GM18873 (cell line): ENCODE results near the gene THUMPD2.
"Not testable (repeated sequence)": the region's sequence is repeated elsewhere in the genome, so short reads cannot be mapped to it uniquely, and the experiment has no call there.

Source experiments
- ATAC-seq: cut with Tn5 transposase; IDR thresholded peaks from one replicate; pipeline ENCODE4 v1.9.1; 2021; ENCODE audit warnings: mild to moderate bottlenecking, moderate library complexity, moderate number of reproducible peaks; ENCODE audit not compliant: unreplicated experiment, low FRiP score

The THUMPD2 gene

DNA sequence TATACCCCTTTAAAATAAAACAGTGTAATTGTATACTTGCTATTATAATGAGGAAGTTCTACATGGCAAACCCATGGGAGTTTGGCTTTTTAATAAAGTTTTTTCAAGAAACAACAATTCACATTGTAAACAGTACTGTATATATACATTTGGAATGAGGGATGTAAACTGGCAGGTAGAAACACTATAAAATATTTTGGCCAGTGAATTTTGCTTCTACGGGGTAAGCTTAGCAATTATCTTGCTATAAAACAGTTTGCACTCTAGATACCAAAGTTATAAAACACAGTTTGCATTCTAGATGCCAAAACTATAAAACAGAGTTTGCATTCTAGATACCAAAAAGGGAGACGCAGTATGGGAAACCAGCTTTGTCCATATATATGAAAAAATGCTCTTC is 16.6 kb downstream of the THUMPD2 start:
- no peak for ATAC-seq

DNA sequence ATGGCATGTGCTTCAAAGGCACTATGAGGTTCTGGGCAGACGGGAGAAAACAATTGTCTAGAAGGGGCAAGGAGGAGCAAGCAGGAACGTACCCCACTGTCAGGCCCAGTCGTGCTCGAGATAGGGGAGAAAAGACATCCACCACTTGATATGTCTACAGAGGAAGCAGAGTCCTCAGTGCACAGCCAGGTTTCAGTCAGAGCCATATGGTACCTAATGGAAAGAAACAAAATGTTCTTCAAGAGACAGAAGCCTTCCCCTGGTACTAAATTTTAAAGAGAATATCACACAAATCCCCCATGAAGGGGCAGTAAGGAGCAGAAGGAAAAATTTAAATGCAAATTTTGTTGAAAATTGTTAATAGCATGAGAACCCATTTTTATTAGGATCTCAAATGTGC is 21.9 kb downstream of the THUMPD2 start:
- no peak for ATAC-seq

DNA sequence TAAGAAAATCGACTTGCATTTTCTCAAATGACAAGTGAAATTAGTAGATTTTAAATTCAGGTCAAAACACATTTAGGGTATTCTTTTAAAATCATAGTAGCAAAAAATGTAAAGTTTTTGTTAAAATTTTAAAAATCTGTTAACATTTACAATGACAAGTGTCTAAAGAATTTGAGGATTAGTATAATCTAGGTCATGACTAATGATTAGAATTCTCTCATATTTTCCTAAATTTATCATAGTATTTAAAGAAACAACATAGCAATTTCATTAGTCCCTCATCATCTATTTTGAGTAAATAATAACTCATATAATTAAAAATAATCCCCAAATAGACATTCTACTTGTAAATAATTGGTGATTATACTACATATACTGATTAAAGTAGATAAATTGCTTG is 23.6 kb downstream of the THUMPD2 start:
- no peak for ATAC-seq

DNA sequence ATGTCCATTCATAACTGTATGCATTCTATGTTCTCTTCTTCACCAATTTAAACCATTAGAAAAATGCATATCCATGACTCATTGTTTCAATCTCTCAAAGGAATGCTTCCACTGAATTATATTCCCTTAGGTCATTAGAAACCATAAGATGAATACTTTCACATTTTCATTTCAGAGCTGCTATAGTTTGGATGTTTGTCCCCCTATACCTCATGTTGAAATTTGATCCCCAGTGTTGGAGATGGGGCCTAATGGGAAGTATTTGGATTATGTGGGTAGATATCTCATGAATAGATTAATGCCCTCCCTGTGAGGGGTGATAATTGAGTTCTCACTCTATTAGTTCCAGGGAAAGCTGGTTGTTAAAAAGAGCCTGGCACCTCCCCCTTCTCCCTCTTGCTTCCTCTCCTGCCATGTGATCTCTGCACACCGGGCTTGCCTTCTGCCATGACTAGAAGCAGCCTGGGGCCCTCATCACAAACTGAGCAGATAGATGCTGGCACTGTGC is 35.7 kb downstream of the THUMPD2 start:
- ATAC-seq, result no peak

DNA sequence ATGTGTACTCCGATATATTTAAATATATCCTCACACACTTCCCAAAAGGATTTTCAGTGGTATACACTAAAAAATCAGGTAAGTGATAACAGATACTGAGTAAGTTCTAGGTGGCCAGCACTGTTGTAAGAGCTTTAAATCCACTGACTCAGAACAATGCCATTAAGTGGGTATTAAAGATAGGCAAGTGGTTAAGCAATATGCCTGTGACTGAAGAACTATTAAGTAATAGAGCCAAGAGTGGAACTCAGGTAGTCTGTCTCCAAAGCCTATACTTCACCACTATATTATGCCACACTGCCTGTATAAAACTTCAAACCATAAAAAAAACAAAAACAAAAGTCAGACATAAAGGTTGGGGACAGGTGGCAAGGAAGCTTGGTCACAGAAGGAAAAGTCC is 37.2 kb downstream of the THUMPD2 start:
- ATAC-seq, result no peak

DNA sequence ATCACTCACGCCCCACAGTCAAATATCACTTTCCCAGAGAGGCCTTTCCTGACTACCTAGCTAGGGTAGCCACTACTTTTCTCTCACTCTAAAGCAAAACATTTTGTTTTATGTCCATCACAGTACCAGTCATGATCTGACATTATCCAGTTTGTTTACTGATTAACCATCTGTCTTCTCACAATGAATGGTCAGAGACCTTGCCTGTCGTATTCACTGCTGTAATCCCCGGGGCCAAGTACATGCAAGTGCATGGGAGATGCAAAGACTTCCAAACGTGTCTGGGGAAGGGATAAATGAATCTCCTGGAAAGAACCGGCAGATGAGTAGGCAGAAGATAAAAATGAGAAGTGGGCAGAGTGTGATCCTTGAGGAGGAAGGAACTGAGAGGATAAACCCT is 39.7 kb downstream of the THUMPD2 start:
- no peak for ATAC-seq

DNA sequence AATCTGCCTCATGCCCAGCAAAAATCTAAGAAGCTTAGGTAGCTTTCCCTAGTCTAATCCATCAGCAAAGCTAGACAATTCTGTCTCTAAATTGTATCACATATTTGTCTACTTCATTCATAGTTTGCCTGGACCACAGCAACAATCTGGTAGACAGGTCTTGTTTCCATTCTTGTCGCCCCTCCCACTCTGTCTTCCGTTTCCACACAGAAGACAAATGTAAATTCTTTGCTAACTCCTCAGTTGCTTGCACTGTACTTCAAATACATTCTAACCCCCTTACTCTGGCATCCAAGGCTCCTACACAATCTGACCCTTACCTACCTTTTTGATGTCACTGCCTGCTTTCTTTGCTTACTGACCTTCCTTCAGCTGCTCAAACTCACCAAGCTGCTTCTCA is 40.1 kb downstream of the THUMPD2 start:
- no peak for ATAC-seq

DNA sequence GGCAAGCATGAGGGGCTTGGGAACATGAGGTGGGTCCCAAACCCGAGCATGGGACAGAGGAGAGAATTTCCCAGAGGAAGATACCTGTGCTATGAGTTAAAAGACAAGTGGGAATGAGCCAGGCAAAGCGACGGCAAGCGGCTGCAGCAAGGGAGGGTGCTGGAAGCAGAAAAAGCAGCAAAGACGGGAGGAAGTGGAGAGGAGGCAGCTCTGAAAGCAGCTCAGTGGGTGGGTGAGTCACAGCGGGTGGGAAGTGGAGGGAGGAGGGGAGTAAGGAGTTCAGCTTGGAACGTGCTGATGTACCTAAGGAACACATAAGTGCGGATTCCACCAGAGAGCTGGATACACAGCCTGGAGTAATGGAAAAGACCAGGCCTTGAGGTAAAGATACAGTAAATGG is 41.4 kb downstream of the THUMPD2 start:
- no peak for ATAC-seq

DNA sequence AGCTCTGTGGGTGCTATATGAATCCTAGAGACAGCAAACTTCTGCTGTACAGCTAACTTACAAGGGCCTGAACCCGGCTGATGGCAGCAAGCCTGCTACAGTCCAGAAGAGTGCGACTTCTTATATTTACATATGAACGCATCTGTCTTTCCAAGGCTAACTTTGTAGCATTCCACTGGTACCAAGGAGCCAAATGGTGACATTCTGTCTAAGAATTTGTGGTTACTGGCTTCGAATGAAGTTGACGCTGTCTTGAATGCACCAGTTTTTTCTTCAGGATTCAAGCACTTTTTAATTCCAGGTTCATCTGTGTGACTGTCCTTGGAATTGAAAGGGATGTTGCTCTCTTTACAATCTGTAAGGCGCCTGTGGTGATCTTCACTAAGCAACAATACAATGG is 42.4 kb downstream of the THUMPD2 start:
- ATAC-seq, result no peak

DNA sequence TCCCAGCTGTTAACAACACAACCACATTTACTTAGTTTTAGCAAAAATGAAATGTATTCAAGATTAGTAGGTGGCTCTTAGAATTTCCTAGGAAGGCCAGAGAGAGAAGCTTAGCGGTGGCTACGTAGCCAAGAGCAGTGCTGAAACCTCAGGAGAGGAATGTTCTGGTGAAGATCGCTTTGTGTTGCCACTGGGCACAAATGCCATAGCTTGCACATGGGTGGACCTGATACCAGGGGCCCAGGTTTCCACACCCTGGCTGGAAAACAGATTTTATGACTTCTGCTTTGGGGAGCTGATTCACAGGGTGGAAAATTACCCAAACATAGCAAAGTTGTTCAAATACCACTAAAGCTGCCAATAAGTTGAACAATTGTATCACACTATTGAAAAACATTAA is 43.4 kb downstream of the THUMPD2 start:
- no peak for ATAC-seq

DNA sequence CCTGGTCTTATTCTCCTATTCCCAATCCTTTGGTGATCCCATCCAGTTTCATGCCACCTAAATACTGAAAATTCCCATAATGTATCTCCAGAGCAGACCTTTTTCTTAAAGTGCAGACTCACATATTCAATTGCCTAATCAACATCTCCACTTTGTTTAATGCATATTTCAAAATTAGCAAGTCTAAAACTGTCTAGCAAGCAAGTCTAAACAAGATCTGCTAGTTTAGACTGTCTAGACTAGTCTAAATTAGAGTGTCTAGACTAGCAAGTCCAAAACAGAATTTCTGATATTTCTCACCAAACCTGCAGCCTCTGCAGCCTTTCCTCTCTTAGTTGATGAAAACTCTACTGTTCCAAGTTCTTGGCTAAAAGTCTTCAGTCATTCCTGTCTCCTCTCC is 44.6 kb downstream of the THUMPD2 start:
- no peak for ATAC-seq

DNA sequence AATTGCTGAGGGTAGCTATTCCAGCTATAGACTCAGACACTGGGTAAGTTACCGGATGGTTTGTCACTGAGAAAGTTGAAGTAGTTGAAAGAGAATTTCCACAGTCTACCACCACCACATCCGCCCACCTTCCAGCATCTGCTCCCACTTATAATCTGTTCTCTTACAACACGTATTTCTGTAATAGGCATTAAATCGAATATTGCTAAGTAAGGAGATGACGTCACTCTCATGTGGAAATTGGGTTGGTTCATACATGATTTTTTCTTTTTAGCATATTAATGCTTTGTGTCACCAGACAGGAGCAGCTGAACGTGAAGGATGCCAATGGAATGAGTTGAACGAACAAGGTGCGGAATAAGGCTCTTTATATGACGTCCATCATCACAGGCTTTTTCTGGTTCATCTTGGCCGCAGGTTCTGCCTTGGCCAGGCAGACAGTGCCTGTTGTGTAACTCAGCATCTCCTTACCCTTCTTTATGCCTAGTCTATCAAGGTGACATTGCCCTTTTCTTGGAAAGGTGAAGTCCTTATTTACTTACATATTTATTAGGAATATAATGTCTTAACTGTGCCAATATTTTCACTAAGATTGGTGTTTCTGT is 45.9 kb downstream of the THUMPD2 start:
- no peak for ATAC-seq

DNA sequence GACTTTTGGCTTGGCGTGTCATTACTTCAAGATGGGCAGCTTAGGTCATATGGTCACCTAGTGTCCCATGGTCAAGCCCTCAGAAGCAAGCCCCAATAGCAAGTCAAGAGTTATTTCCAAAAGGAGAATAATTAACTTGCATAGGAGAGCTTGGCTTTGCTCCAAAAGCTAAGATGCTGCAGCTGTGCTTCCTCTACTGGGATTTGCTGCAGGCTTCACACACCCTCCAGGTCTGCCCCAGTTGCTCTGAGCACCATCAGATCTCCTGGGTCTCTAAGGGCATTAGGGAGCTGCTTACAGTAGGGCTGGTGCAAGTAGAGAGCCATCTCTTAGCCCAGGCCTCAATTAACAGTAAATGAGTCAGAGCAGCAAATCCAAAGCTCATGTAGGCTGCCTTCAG is 46.6 kb downstream of the THUMPD2 start:
- no peak for ATAC-seq

DNA sequence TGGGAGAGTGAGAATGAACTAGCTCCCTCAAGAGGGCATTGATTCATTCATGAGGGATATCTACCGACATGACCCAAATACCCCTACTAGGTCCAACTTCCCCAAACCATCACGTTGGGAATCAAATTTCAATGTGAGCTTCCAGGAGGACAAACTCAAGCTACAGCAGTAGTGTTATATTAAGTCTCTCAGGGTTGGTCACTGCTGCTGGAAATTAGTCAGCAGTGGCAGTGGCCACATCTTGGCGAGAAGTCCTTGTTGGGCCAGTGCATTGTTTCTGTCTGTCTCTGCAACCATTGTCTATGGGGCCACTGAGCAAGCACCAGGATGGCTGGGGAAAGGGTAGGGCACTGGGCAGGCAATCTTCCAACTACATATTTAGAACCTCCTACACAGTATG is 47.5 kb downstream of the THUMPD2 start:
- ATAC-seq, result no peak

DNA sequence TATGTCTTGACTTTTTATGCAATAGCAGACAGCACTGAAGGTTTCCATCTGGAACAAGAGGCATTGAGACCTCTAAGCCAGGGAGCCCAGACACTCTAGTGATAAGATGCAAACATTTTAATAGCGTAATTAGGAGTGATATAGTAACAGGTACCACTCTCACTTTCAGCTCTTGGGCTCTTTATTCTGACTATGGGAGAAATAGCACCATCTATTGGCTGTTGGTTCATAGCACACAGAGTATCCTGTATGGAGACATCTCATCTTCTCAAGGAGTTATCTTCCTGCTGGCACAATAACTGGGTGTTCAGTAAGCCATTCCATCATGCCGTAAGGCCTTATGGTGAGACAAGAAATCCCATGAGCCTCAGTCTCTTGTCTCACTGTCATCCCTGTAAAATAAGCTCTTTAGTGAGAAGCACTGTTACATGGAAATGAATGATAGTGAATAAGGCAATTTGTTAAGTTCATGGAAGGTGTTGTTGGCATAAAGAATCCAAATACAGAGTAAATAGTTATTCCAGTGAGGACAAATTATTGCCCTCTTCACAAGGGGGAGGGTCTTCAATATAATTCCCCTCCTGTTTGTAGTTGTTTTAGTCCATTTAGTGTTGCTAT is 48.3 kb downstream of the THUMPD2 start:
- no peak for ATAC-seq

DNA sequence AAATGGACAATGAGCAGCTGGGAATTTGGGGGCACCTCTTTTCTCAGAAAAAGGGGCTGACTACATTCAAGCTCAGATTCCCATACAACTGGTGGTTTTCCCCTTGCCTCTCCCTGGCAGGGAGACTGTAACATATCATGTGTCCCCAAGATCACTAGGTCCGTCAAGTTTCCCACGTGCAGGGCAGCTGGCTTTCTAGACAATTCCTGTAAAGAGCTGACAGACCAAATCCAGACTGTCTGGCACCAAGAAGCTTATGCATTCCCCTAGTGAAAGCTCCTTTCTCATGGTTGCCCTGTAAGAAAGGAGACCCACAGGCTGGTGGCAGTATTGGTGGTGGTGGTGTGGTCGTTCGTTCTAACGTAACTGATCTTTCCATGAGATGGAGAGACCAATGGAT is 48.8 kb downstream of the THUMPD2 start:
- ATAC-seq, result no peak

DNA sequence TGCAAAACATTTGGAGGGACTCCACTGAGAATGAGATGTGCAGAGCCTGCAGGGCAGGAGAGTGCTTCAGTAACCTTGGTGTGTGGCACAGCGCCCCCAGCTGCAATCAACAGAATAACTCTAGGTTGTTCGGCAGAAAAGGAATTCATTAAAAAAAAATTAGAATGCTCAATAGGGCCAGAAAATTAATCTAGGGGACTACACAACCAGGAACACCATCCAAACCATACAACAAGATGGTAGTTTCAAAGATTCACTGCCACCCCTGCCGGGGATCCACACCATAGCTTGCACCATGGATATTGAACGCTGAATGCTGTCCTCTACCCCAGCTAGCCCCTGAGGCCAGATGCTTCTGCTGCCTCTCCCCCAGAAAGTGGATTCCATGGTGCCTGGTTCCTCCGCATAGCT is 50.1 kb downstream of the THUMPD2 start:
- no peak for ATAC-seq

DNA sequence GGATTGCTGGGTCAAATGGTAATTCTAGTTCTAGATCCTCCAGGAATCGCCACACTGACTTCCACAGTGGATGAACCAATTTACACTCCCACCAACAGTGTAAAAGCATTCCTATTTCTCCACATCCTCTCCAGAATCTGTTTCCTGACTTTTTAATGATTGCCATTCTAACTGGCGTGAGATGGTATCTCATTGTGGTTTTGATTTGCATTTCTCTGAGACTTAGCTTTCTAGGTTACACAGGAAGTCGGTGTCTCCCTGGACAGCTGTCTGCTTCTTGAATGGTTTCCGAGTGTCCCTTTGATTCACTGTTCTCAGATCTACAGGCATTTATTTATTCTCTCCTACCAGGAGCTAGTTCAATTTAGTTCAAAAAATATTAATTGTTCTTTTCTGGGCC is 51.0 kb downstream of the THUMPD2 start:
- ATAC-seq, result not testable (repeated sequence)

DNA sequence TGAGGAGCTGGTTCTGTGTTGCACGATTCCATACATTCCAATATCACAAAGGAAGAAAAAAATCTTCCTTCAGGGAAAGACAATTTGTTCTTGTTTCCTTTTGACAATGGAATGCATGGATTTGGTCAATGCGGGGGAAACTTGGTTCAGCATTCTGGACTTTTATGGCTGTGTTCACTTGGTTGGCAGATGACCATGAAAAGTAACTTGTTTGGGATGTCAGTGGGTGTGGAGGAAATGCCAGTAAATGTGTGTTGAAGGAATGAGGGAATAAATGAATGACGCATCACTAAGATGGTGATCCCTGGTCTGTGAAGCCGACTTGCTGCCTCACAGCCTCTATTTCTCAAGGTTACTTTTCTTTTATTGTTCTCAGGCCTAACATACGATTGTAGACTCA is 53.7 kb downstream of the THUMPD2 start:
- no peak for ATAC-seq

DNA sequence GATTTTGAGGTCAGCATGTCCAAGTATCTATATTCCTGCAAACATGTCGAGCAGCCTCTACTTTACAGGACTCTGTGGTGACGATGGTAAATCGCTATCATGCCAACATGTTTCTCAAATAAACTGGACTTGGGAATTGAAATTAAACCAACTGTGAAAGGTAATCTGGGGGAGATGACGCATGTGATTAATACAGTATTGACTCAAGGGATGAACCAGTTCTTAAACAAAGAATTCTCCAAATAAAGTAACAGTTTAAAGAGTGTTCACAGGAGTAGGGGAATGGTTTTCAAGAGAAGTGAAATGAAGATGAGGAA is 54.3 kb downstream of the THUMPD2 start:
- no peak for ATAC-seq

DNA sequence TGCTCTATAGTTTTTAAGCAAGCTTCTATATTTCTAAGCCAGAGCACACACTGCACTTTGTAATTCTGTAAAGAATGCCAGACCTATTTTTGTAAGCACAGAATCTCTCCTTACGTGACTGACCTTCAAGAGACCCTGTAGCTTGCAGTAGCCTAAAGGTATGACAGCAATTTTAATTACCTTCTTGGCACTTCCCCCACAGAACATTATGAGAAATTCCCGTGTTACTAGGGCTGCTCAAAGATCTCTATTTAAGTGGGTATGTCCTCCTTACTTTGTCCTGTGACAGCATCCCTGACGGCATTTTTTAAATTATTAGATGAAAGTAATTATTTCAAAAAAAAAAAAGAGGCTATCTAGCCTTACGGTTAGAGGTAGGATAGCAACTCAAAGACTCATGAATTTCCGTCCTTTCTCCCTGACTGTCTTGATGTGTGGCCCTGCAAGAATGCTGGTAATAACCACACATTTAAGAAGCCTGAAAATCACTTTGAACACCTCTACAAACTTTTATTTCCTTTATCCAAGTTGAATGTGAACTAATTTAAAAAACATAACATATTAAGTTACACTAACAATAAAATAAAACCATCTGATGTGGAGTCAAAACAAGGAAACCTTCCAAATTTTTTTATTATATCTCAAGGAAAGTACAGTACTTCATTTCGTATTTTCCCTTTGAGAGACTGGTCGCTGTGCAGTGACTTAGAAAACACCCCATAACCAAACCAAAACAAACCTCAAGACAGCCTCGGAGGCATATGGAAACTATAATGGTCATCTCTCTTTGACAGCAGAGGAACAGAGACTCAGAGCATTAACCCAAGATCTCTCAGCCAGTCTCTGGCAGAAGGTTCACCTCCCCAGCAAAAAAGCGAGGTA is 54.9 kb downstream of the THUMPD2 start:
- ATAC-seq, result no peak

DNA sequence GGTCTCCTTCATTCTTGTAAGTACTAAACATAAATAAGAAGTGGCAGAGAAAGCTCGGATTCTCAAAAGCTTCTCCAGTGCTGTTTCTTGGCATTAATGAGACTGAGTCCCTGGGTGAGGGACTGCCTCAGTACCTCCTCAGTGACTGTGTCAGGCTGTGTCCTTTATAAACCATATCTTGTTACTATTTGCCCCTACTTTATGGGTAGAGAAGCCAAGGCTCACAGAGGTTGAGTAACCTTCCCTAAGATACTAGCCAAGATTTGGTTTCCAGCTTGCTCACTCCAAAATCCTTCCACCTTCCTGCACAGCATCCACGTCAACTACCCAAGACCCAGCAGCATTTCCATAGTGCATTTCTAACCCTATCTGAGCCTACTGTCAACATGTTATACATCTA is 55.6 kb downstream of the THUMPD2 start:
- ATAC-seq, result no peak
